Breast epithelium (tissue), 3 donors: Measurements from ENCODE around the gene GRB2.

Source experiments
- CTCF ChIP-seq, 3 donors: fragments of 450-650 bp; IDR thresholded peaks; one replicate each; pipeline ENCODE4 v1.5.1; 2016 to 2017; ENCODE audit warnings: antibody characterized with exemption in 3 of 3, mild to moderate bottlenecking in 3 of 3, moderate library complexity in 3 of 3
- POLR2A ChIP-seq: fragments of 450-650 bp; IDR thresholded peaks from one replicate; pipeline ENCODE4 v1.6.1; 2016; ENCODE audit warnings: antibody characterized with exemption, mild to moderate bottlenecking, moderate library complexity

DNA sequence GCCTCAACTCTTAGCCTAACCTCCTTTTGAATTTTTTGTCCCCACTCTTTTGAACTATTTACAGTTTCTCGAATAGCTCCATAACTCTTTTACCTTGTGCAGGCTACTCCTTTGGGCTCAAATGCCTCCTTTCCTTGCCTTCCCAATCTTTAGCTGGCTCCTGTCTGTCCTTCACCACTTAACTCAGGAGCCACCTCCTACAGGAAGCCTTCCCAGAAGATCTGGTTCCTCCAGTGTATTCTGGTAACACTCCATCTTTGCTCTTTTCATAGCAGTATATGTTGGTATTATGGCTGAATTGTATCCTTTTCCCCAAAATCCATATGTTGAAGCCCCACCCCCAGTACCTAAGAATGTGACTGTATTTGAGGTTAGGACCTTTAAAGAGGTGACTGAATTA is 9.0 kb upstream of the GRB2 start:
- no peak for TF ChIP-seq CTCF (IDR thresholded peaks at IDR 0.05)
- no peak for TF ChIP-seq POLR2A
